Panc1 (cell line): ENCODE data around the gene HCRT.

ENCODE experiments used
- CTCF ChIP-seq: fragments of 450-650 bp; IDR thresholded peaks from 2 replicates; pipeline ENCODE4 v1.5.1; 2017; ENCODE audit warnings: mild to moderate bottlenecking
- POLR2AphosphoS5 ChIP-seq: IDR thresholded peaks from 2 replicates; pipeline ENCODE4 v1.6.1; 2012; ENCODE audit warnings: mild to moderate bottlenecking, low read depth, low read length, moderate library complexity
- REST ChIP-seq, 2 experiments: IDR thresholded peaks; 2 replicates each; pipeline ENCODE4 v1.6.1; 2011 to 2012; ENCODE audit warnings: low read depth in 2 of 2, control low read depth in 1 of 2, low read length in 1 of 2, mild to moderate bottlenecking in 1 of 2, moderate library complexity in 1 of 2; ENCODE audit not compliant: insufficient read depth in 1 of 2

GRCh38 chr17:42188749-42189650 is 3.7 kb upstream of the HCRT start:
- no peak for TF ChIP-seq CTCF
- TF ChIP-seq REST (IDR thresholded peaks at IDR 0.05; ENCODE audit: insufficient read depth in 1 of 2, low read depth in 2 of 2, low read length in 1 of 2), result no peak
- TF ChIP-seq POLR2AphosphoS5, result no peak
